Ramos (cell line): ENCODE results near the gene CARD8.

Experiments used
- in situ Hi-C: fragments of 300-500 bp; cut with MboI; formaldehyde crosslinking; loops from one replicate; pipeline ENCODE4 v1.14.3; 2022; ENCODE audit warnings: low sequenced_read_pairs; ENCODE audit not compliant: unreplicated experiment

The CARD8 gene

GRCh38 chr19:48181505-48181904 lies 74.2 kb downstream of the CARD8 start:
- in situ Hi-C loops = no loop called here

- in situ Hi-C loops = no loop called here
Measured at GRCh38 chr19:48176226-48176625, 79.5 kb downstream of the CARD8 start.

- in situ Hi-C loops = no loop called here
Measured at GRCh38 chr19:48175578-48175977, 80.1 kb downstream of the CARD8 start.

GRCh38 chr19:48174445-48175030 lies 81.2 kb downstream of the CARD8 start:
- in situ Hi-C loops = no loop called here

- in situ Hi-C loops = no loop called here
Measured at GRCh38 chr19:48171710-48172109, 84.0 kb downstream of the CARD8 start.

- in situ Hi-C loops = no loop called here
Measured at GRCh38 chr19:48170817-48171347, 84.8 kb downstream of the CARD8 start.

- in situ Hi-C loops = no loop called here
Measured at GRCh38 chr19:48169939-48170803, 85.5 kb downstream of the CARD8 start, which contains the start of the genes LIG1 and ZSWIM9. TSS of gene LIG1 (minus strand) at chr19:48170344. CDS start at chr19:48165566, 4,778 bp downstream. TSS of gene ZSWIM9 (plus strand) at chr19:48170680. CDS start at chr19:48171803, 1,123 bp downstream.

GRCh38 chr19:48169578-48169938 lies 86.2 kb downstream of the CARD8 start:
- in situ Hi-C loops = no loop called here

- in situ Hi-C loops = no loop called here
Measured at GRCh38 chr19:48168689-48169088, 87.0 kb downstream of the CARD8 start.

- in situ Hi-C loops = no loop called here
Measured at GRCh38 chr19:48158210-48158790, 97.4 kb downstream of the CARD8 start.
